Body of pancreas (tissue), 4 donors: ENCODE measurements around the gene SSBP4.

Experiments used
- POLR2A ChIP-seq, 3 donors: fragments of 450-650 bp; IDR thresholded peaks; one replicate each; pipeline ENCODE4 v1.6.1; 2016; ENCODE audit warnings: antibody characterized with exemption in 3 of 3, mild to moderate bottlenecking in 2 of 3
- TF ChIP-seq, protein P1 (sequence below), 7 experiments: fragments of 450-650 bp in 4 of 7; fragments of 200-600 bp in 3 of 7; sonication (generic) in 3 of 7; IDR thresholded peaks; one replicate each; pipeline ENCODE4 v1.5.1; 2016 to 2019; ENCODE audit warnings: antibody characterized with exemption in 7 of 7

DNA sequence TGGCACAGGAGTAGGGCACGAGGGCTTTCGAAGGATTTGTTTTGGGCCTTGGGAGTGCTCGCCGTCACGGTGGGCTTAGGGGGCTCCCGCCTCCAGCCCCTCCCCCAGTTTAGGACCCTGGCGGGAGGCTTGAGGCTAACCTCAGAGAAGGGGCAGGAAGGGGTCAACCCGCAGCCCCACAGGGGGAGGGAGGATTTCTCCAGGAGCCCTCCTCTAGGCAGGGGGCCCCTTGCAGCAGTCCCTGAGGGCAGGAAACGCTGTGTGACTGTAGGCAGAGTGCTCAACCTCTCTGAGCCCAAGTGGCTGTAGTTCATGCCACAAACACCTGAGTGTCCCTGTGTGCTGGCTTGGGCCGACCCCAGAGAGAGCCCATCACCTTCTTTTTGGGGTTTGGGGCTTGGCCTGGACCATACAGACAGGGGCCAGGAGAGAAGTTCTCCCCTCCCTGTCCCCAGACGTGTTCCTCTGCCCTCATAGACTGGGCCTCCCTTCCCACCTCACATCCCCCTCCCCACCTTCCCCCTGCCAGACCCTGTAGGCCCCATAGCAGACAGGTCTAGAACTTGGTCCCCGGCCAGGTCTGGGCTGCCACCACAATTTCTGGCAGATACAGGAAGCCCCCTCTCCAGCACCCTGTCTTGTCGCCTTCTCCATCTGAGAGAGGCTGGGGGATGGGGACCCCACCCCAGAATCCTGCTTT is 10.7 kb downstream of the SSBP4 start:
- TF ChIP-seq, protein P1, sequence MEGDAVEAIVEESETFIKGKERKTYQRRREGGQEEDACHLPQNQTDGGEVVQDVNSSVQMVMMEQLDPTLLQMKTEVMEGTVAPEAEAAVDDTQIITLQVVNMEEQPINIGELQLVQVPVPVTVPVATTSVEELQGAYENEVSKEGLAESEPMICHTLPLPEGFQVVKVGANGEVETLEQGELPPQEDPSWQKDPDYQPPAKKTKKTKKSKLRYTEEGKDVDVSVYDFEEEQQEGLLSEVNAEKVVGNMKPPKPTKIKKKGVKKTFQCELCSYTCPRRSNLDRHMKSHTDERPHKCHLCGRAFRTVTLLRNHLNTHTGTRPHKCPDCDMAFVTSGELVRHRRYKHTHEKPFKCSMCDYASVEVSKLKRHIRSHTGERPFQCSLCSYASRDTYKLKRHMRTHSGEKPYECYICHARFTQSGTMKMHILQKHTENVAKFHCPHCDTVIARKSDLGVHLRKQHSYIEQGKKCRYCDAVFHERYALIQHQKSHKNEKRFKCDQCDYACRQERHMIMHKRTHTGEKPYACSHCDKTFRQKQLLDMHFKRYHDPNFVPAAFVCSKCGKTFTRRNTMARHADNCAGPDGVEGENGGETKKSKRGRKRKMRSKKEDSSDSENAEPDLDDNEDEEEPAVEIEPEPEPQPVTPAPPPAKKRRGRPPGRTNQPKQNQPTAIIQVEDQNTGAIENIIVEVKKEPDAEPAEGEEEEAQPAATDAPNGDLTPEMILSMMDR (IDR thresholded peaks at IDR 0.05): no peak
- TF ChIP-seq POLR2A (IDR thresholded peaks at IDR 0.05): no peak
